Sigmoid colon (tissue), 7 donors: Measurements from ENCODE around the gene NXF3. TPM values are rescaled to one million over a fixed set of nuclear protein-coding genes. Genes with fewer than 3 reads are reported as not detected.
"Not testable (repeated sequence)": the region's sequence is repeated elsewhere in the genome, so short reads cannot be mapped to it uniquely, and the experiment has no call there.

ENCODE experiments used
- DNase-seq: peaks from one replicate; pipeline ENCODE4 v3.0.0-alpha.2; 2019
- H3K27ac ChIP-seq, 4 donors: fragments of 200-600 bp; sonication (generic); one replicate each; pipeline ENCODE4 v1.5.1; 2016 to 2019; ENCODE audit warnings: mild to moderate bottlenecking in 1 of 4
- H3K27me3 ChIP-seq, 3 donors: fragments of 200-600 bp; sonication (generic); one replicate each; pipeline ENCODE4 v1.5.1; 2019; ENCODE audit warnings: mild to moderate bottlenecking in 1 of 3
- H3K36me3 ChIP-seq, 4 donors: fragments of 200-600 bp; sonication (generic); one replicate each; pipeline ENCODE4 v1.5.1; 2016 to 2019
- H3K4me1 ChIP-seq, 4 donors: fragments of 200-600 bp; sonication (generic); one replicate each; pipeline ENCODE4 v1.5.1; 2017 to 2019
- H3K4me3 ChIP-seq, 4 donors: fragments of 200-600 bp; sonication (generic); one replicate each; pipeline ENCODE4 v1.5.1; 2017 to 2019; ENCODE audit warnings: mild to moderate bottlenecking in 2 of 4, moderate library complexity in 1 of 4
- H3K9me3 ChIP-seq, 4 donors: fragments of 200-600 bp in 3 of 4; sonication (generic) in 3 of 4; one replicate each; pipeline versions ENCODE4 v1.5.1 to v1.6.1; 2013 to 2019
- CTCF ChIP-seq, 4 experiments: fragments of 450-650 bp in 3 of 4; fragments of 200-600 bp in 1 of 4; IDR thresholded peaks; one replicate each; pipeline ENCODE4 v1.5.1; 2016 to 2019; ENCODE audit warnings: antibody characterized with exemption in 4 of 4, mild to moderate bottlenecking in 3 of 4, moderate library complexity in 2 of 4
- EP300 ChIP-seq, 4 donors: sonication (generic); formaldehyde crosslinking; IDR thresholded peaks; one replicate each; pipeline ENCODE4 v1.6.1; 2017; ENCODE audit warnings: antibody characterized with exemption in 4 of 4
- POLR2A ChIP-seq, 2 donors: fragments of 450-650 bp; IDR thresholded peaks; one replicate each; pipeline ENCODE4 v1.6.1; 2016; ENCODE audit warnings: antibody characterized with exemption in 2 of 2, mild to moderate bottlenecking in 2 of 2, moderate library complexity in 2 of 2
- POLR2AphosphoS5 ChIP-seq, 4 donors: sonication (generic); formaldehyde crosslinking; IDR thresholded peaks; one replicate each; pipeline ENCODE4 v1.6.1; 2017; ENCODE audit warnings: antibody characterized with exemption in 4 of 4
- WGBS, 2 donors: extraction: QIAGEN DNeasy Blood & Tissue Kit; methylation state at CpG; one replicate each; pipeline ENCODE4 v1.1.7; 2013; 5-methylcytosine and 5-hydroxymethylcytosine counted together
- intact Hi-C: fragments of 100-400 bp; cut with DNase I; formaldehyde crosslinking; loops from one replicate; pipeline ENCODE4 v1.15.1; 2023
- polyA plus RNA-seq, 3 donors: library from polyadenylated mRNA; stranded (reverse); fragments of 200-250 nt; gene quantifications; one replicate each; pipeline ENCODE4 v1.2.3, GENCODE V29; 2013
- total RNA-seq, 4 donors: library from RNA; depleted of rRNA; stranded (reverse); fragments of >200 nt; gene quantifications; one replicate each; pipeline ENCODE4 v1.1.0, GENCODE V29; 2016
- donor health status: healthy with polysubstance abuse.
- donor health status: Bipolar disorder and iron deficiency.
- donor health status: healthy.

NXF3 gene
- total and polyA plus RNA-seq, 7 donors, result 0.15 to 1.2 (median 0.36) TPM; not detected in 4

GRCh38 chrX:103052625-103053024 lies 40.3 kb downstream of the NXF3 start:
- no peaks in the 10 kb centered on the region for H3K36me3 ChIP-seq
- no peak overlapping the region for H3K27ac ChIP-seq
- TF ChIP-seq CTCF (IDR thresholded peaks at IDR 0.05) (no peak), EP300 (IDR thresholded peaks at IDR 0.05) (no peak), POLR2AphosphoS5 (IDR thresholded peaks at IDR 0.05) (no peak), POLR2A (IDR thresholded peaks at IDR 0.05) (no peak)
- DNase-seq, result no peak
- H3K27me3 ChIP-seq, result no peaks in the 10 kb centered on the region
- H3K4me3 ChIP-seq, result no peak overlapping the region
- no peaks in the 10 kb centered on the region for H3K4me1 ChIP-seq
- no peaks in the 10 kb centered on the region for H3K9me3 ChIP-seq
- intact Hi-C loops, result no loop called here

DNA sequence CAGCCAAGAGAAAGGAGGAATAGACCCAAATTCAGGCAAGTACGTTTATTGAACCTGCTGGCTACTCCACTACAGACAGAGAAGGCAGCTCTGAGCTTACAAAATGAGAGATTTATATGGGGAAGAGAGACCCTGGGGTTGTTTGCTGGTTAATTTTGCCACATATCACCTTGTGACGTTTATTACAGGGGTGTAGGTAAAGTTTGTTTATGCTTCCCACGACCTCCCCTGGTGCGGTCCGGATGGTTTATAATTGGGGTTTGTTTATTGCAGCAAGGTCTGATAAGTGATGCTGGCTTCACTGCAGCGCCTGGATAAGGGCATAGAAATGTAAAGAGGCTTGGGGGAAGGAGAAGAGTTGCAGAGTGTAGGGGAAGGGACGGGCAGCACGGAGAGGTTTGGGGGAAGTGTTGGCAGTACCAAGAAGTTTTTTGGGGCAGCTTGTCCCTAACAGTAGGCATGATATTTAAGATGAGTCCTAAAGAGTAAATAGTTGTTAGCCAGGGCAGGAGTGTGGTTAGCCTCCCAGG lies 41.6 kb downstream of the NXF3 start:
- intact Hi-C loops, result no loop called here
- DNase-seq, result no peak

DNA sequence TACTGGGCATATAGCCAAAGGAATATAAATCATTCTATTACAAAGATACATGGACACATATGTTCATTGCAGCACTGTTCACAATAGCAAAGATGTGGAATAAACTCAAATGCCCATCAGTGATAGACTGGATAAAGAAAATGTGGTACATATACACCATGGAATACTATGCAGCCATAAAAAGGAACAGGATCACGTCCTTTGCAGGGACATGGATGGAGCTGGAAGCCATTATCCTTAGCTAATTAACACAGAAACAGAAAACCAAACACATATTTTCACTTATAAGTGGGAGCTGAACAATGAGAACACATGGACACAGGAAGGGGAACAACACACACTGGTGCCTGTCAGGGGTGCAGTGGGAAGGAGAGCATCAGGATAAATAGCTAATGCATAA lies 59.6 kb downstream of the NXF3 start:
- H3K4me3 ChIP-seq, H3K4me1 ChIP-seq, DNase-seq, H3K36me3 ChIP-seq, H3K27ac ChIP-seq, H3K27me3 ChIP-seq, intact Hi-C loops, H3K9me3 ChIP-seq: not testable (repeated sequence)
- WGBS, 2 donors, result 63 to 71% methylated on average over 1 of the region's 1 CpG

More for the DNA sequence above, 41.6 kb downstream of the NXF3 start:
- 11% methylated on average over 8 of the region's 8 CpGs for WGBS, 2 donors
- no peak for TF ChIP-seq EP300 (IDR thresholded peaks at IDR 0.05)
- no peak for TF ChIP-seq POLR2A (IDR thresholded peaks at IDR 0.05)
- no peak for TF ChIP-seq CTCF (IDR thresholded peaks at IDR 0.05)
- no peak for TF ChIP-seq POLR2AphosphoS5 (IDR thresholded peaks at IDR 0.05)
- Histone ChIP-seq H3K9me3 (no peaks in the 10 kb centered on the region), H3K4me3 (no peak overlapping the region), H3K4me1 (no peaks in the 10 kb centered on the region), H3K36me3 (no peaks in the 10 kb centered on the region), H3K27ac (no peak overlapping the region), H3K27me3 (no peaks in the 10 kb centered on the region)

Other genes with a start within 250 kb of the NXF3 start
- gene RAB40AL, start 155.9 kb downstream of the NXF3 start, total RNA-seq, result 1 to 10 TPM in 3 of 4 donors, under 1 TPM in 1; 0.36 to 3.6 (median 2.5) TPM
- gene RAB40AL, start 155.9 kb downstream of the NXF3 start, polyA plus RNA-seq, result under 1 TPM in 1 of 3 donors, not detected in 2; 0.19 TPM
- gene BEX1, start 29.0 kb downstream of the NXF3 start, total RNA-seq, result 10 to 100 TPM in 1 of 4 donors, 1 to 10 TPM in 3; 6.9 to 13.9 (median 9.1) TPM
- gene BEX1, start 29.0 kb downstream of the NXF3 start, polyA plus RNA-seq, result 1 to 10 TPM in 2 of 3 donors, not detected in 1; 3.6 to 6.9 TPM
- 10 to 100 TPM; 45.5 to 86.6 (median 56.9) TPM for gene BEX4, start 122.0 kb upstream of the NXF3 start, total RNA-seq
- gene BEX4, start 122.0 kb upstream of the NXF3 start, polyA plus RNA-seq, result 10 to 100 TPM; 31.5 to 45.6 (median 34.7) TPM
- 10 to 100 TPM; 69.1 to 94.1 (median 85.8) TPM for gene TCEAL8, start 162.0 kb upstream of the NXF3 start, total RNA-seq
- gene TCEAL8, start 162.0 kb upstream of the NXF3 start, polyA plus RNA-seq, result 100 to 1,000 TPM in 2 of 3 donors, 10 to 100 TPM in 1; 49.3 to 113 (median 103) TPM
- gene TCEAL5, start 183.6 kb upstream of the NXF3 start, total RNA-seq, result 1 to 10 TPM in 1 of 4 donors, under 1 TPM in 1, not detected in 2; 0.41 to 1.8 TPM
- gene TCEAL5, start 183.6 kb upstream of the NXF3 start, polyA plus RNA-seq, result 1 to 10 TPM in 1 of 3 donors, under 1 TPM in 1, not detected in 1; 0.80 to 1.8 TPM
- gene BEX2, start 217.8 kb upstream of the NXF3 start, total RNA-seq, result 10 to 100 TPM in 3 of 4 donors, 1 to 10 TPM in 1; 2.2 to 24.6 (median 11.2) TPM
- 10 to 100 TPM; 10.2 to 28.5 (median 16.8) TPM for gene BEX2, start 217.8 kb upstream of the NXF3 start, polyA plus RNA-seq
- 10 to 100 TPM; 19.7 to 35.2 (median 32.4) TPM for gene TCEAL7, start 237.1 kb upstream of the NXF3 start, total RNA-seq
- 1 to 10 TPM; 1.8 to 7.2 (median 5.1) TPM for gene TCEAL7, start 237.1 kb upstream of the NXF3 start, polyA plus RNA-seq